Keratinocyte (primary cell): ENCODE measurements around the gene SPEM3.

Source experiments
- EZH2 ChIP-seq: IDR thresholded peaks from one replicate; pipeline ENCODE4 v1.6.1; 2012; ENCODE audit warnings: inconsistent platforms, mild to moderate bottlenecking, low read length, moderate library complexity
- TF ChIP-seq, protein P1 (sequence below), 3 experiments: IDR thresholded peaks in 1 of 3; conservative IDR thresholded peaks in 1 of 3; optimal IDR thresholded peaks in 1 of 3; 2 replicates in 2 of 3; 3 replicates in 1 of 3; pipeline versions ENCODE3 to v1.5.1; 2011; ENCODE audit warnings: low read length in 3 of 3, mild to moderate bottlenecking in 3 of 3, moderate library complexity in 2 of 3, control low read depth in 1 of 3, inconsistent platforms in 1 of 3; ENCODE audit not compliant: insufficient read depth in 2 of 3; ENCODE audit errors: extremely low read depth in 1 of 3

DNA sequence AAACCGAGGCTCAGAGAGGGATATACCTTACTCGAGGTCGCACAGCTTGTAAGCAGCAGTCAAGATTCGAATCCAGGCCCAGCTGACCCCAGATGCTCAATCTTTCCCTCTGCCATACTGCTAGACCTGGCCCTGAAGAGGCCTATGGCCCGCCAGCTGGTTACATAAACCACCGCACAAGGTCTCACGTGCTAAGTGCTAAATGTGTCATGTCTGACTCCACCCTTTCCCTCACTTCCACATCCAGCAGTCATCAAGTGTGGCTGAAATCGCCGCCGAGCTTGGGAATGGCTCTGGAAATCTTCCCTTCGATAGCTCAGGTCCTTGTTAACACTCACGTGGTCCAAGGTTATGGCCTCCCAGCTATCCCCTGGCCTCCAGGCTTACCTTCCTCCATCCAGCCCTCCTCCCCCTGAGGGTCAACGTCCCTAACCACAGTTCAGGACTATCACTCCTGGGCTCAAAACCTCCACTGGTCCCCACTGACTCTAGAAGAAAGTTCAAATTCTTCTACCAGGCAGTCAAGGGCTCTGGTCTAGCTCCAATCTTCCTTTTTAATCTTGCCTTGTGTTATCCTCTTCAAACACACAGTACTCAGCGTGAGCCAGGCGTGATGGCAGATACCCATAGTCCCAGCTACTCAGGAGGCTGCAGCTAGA lies 47.2 kb downstream of the SPEM3 start:
- TF ChIP-seq, protein P1, sequence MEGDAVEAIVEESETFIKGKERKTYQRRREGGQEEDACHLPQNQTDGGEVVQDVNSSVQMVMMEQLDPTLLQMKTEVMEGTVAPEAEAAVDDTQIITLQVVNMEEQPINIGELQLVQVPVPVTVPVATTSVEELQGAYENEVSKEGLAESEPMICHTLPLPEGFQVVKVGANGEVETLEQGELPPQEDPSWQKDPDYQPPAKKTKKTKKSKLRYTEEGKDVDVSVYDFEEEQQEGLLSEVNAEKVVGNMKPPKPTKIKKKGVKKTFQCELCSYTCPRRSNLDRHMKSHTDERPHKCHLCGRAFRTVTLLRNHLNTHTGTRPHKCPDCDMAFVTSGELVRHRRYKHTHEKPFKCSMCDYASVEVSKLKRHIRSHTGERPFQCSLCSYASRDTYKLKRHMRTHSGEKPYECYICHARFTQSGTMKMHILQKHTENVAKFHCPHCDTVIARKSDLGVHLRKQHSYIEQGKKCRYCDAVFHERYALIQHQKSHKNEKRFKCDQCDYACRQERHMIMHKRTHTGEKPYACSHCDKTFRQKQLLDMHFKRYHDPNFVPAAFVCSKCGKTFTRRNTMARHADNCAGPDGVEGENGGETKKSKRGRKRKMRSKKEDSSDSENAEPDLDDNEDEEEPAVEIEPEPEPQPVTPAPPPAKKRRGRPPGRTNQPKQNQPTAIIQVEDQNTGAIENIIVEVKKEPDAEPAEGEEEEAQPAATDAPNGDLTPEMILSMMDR (optimal IDR thresholded peaks at IDR 0.05 in 1 of 3, IDR thresholded peaks at IDR 0.05 in 1 of 3, conservative IDR thresholded peaks at IDR 0.05 in 1 of 3; ENCODE audit: extremely low read depth in 1 of 3, insufficient read depth in 2 of 3, low read length in 3 of 3) = no peak
- TF ChIP-seq EZH2 = no peak
